Fibroblast of villous mesenchyme (primary cell): ENCODE results near the gene AGPAT4. TPM values are rescaled to one million over a fixed set of nuclear protein-coding genes. Genes with fewer than 3 reads are reported as not detected.

ENCODE experiments used
- DNase-seq: peaks from one replicate; pipeline ENCODE4 v3.0.0-alpha.2; 2010; ENCODE audit warnings: low read depth
- H3K4me3 ChIP-seq: 2 replicates; pipeline ENCODE4 v1.5.1; 2011; ENCODE audit warnings: low read depth, mild to moderate bottlenecking, low read length
- total RNA-seq: library from RNA; depleted of rRNA; stranded (reverse); fragments of >200 nt; gene quantifications from 2 replicates; pipeline ENCODE4 v1.2.3, GENCODE V29; 2012
- TF ChIP-seq, protein P1 (sequence below): IDR thresholded peaks from 2 replicates; pipeline ENCODE4 v1.5.1; 2012; ENCODE audit warnings: low read depth, mild to moderate bottlenecking, low read length; ENCODE audit not compliant: insufficient read depth

Gene AGPAT4
- total RNA-seq, 1 donor: 11.2 TPM

DNA sequence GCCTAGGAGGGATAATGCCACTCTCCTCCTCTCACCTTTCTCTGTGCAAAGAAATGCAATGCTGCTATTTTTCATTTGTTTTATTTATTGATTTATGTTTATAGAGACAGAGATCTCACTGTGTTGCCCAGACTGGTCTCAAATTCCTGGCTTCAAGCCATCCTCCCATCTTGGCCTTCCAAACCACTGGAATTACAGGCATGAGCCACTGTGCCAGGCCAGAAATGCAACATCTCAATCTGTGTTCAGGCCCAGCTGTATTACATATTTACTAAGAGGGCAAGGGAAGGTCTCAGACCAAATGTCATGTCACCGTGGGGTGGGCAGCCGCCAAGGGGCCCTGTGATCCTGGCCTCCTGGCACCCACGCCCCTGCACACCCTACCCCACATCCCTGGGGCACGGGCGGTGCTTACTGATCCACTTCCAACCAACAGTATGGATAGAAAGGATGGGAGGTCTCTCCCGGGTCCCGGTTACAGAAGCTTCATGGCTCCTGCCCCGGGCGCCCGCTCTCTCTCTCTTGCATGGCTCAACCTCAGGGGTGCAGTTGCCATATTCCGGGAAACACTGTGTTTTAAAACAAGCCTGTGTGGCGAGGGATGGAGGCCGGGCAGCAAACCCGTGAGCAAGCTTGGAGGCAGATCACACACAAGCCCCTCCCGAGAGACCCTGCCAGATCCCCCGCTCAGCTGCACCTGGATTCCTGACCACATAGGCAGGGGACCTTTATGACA lies 111.8 kb downstream of the AGPAT4 start:
- peak; percentile 54 for DNase-seq
- TF ChIP-seq, protein P1, sequence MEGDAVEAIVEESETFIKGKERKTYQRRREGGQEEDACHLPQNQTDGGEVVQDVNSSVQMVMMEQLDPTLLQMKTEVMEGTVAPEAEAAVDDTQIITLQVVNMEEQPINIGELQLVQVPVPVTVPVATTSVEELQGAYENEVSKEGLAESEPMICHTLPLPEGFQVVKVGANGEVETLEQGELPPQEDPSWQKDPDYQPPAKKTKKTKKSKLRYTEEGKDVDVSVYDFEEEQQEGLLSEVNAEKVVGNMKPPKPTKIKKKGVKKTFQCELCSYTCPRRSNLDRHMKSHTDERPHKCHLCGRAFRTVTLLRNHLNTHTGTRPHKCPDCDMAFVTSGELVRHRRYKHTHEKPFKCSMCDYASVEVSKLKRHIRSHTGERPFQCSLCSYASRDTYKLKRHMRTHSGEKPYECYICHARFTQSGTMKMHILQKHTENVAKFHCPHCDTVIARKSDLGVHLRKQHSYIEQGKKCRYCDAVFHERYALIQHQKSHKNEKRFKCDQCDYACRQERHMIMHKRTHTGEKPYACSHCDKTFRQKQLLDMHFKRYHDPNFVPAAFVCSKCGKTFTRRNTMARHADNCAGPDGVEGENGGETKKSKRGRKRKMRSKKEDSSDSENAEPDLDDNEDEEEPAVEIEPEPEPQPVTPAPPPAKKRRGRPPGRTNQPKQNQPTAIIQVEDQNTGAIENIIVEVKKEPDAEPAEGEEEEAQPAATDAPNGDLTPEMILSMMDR: no peak
- H3K4me3 ChIP-seq: no peak overlapping the region

- TF ChIP-seq, protein P1: no peak
- no peak overlapping the region for H3K4me3 ChIP-seq
- no peak for DNase-seq
These were observed 112.7 kb downstream of the AGPAT4 start for GRCh38 chr6:161161121-161161520.

DNA sequence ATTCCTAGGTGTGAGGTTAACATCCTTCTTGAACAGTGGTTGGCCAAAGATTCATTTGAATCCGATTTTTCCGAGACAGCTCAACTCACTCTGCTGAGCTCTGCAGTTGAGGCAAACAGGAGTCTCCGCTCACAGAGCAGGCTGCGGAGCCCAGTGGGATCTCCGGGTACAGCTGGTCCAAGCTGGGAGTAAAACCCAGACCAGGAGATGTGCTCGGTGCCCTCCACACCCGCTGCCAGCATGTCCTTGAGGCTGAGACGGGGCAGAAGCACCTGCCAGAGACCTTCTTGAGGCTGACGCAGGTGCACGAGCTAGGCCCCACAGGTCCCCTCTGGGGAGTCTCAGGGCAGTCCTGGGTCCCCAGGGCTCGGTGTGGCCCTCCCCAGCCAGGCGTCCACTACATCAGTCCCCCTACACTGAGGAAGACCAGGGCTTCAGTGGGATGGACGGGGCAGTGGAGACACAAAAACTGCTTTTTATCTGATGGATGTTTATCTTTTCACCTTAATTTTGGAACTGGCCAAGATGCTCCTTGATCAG lies 119.0 kb downstream of the AGPAT4 start:
- H3K4me3 ChIP-seq: no peak overlapping the region
- TF ChIP-seq, protein P1: no peak
- no peak for DNase-seq

DNA sequence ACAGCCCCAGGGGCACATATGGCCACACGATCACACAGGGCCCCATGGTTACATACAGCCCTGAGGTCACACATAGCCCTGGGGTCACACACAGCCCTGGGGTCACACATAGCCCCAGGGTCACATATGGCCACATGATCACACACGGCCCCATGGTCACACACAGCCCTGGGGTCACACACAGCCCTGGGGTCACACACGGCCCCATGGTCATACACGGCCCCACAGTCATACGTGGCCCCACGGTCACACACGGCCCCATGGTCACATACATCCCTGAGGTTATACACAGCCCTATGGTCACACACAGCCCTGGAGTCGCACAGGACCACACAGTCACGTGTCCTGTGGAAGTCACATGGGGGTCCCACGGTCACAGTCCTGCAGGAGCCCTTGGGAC lies 120.1 kb downstream of the AGPAT4 start:
- TF ChIP-seq, protein P1: no peak
- H3K4me3 ChIP-seq: no peak overlapping the region
- no peak for DNase-seq

GRCh38 chr6:161152907-161153662 lies 120.8 kb downstream of the AGPAT4 start:
- TF ChIP-seq, protein P1: peak; percentile 65
- DNase-seq: no peak
- no peak overlapping the region for H3K4me3 ChIP-seq

DNA sequence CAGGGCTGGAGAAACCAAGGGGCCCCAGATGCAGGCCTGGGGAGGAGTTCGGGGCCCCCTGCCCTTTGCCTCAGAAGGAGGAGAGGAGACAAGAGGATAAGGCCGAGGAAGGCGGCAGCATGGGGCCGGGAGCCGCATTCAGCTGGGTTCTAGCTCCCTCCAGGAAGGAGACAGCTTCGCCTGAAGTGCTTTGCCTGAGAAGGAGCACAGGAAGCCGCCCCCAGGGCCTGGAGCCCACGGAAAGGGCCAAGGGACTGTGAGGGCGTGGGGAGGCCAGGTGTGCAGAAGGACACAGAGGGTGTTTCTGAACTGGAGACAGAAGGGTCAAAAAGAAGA lies 121.4 kb downstream of the AGPAT4 start:
- no peak for DNase-seq
- TF ChIP-seq, protein P1: no peak
- H3K4me3 ChIP-seq: no peak overlapping the region
